Type B pancreatic cell (in vitro differentiated cells): ENCODE data around the gene CBL. TPM values are rescaled to one million over a fixed set of nuclear protein-coding genes. Genes with fewer than 3 reads are reported as not detected.

Experiments used
- DNase-seq: peaks from one replicate; pipeline ENCODE4 v3.0.0; 2021; ENCODE audit warnings: mixed read lengths; ENCODE audit not compliant: unreplicated experiment; ENCODE audit errors: extremely low spot score
- H3K27ac Mint-ChIP-seq: 2 replicates; pipeline ENCODE4 v1.8.0; 2021; ENCODE audit warnings: mild to moderate bottlenecking, mixed read lengths
- H3K27me3 Mint-ChIP-seq: 2 replicates; pipeline ENCODE4 v1.8.0; 2021; ENCODE audit warnings: mixed read lengths
- H3K36me3 Mint-ChIP-seq: 2 replicates; pipeline ENCODE4 v1.8.0; 2021; ENCODE audit warnings: mixed read lengths
- H3K4me1 Mint-ChIP-seq: one replicate; pipeline ENCODE4 v1.8.0; 2021; ENCODE audit warnings: mixed read lengths; ENCODE audit not compliant: unreplicated experiment
- H3K4me3 Mint-ChIP-seq: 2 replicates; pipeline ENCODE4 v1.8.0; 2021; ENCODE audit warnings: mild to moderate bottlenecking, mixed read lengths
- H3K9me3 Mint-ChIP-seq: 2 replicates; pipeline ENCODE4 v1.8.0; 2021; ENCODE audit warnings: mixed read lengths
- CTCF ChIP-seq: fragments of 200-600 bp; sonication (generic); conservative IDR thresholded peaks from 2 replicates; pipeline ENCODE4 v1.5.0; 2021; ENCODE audit warnings: antibody characterized with exemption, mild to moderate bottlenecking
- total RNA-seq: library from RNA; stranded (reverse); gene quantifications from 2 replicates; pipeline ENCODE4 v1.2.1, GENCODE V29; 2021; ENCODE audit warnings: low replicate concordance

The CBL gene
- total RNA-seq, 1 donor from 2014 or later, result 21.1 TPM

- peak within 1 kb of the TSS; percentile 73 for H3K4me3 Mint-ChIP-seq
- peaks cover 46% of the 10 kb centered on the region for H3K27me3 Mint-ChIP-seq
- DNase-seq, result no peak
- H3K9me3 Mint-ChIP-seq, result no peaks in the 10 kb centered on the region
- TF ChIP-seq CTCF, result no peak
- H3K36me3 Mint-ChIP-seq, result no peaks in the 10 kb centered on the region
- no peak within 1 kb of the TSS for H3K27ac Mint-ChIP-seq
- peaks cover 30% of the 10 kb centered on the region for H3K4me1 Mint-ChIP-seq
Observed at GRCh38 chr11:119340335-119341221, 134.4 kb downstream of the CBL start, which contains the start of gene C1QTNF5. Gene C1QTNF5, minus strand, starts transcription at chr11:119340883. Its CDS starts 486 bp downstream, at chr11:119340397.

DNA sequence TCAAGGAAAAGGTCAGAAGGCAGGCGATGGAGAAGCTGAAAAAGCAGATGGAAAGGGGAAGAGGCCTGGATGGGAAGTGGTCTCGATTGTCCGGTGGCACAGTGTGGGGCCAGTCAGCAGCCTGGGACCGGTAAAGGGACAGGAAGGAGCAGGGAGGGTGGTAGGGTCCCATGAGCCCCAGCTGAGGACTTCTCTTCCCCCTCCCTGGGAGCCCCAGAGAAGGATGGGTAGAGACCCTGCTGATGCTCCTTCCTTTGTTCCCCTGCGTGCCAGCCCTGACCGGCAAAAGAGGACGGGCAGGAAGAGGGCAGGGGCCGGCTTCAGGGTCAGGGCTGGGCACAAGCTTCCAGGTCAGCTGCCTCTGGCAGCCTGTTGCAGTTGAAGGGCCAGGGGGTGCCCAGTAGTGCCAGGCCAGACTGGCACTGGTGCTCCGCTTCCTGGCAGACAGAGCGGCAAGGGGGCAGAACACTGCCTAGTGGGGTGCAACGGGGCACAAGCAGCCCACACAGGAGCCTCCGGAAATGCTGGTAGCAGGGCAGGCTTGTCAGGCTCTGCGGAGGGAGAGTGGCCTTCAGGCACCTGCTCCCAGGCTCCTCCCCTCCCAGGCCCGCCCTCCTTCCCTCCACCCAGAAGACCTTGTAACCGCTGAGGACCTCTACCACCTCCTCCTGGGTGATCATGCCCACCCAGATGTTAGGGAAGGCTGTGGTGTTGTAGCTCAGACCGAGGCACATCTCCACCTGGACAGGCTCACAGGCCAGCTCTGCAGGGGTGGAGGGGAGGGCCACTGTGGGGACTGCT, 135.3 kb downstream of the CBL start:
- H3K27ac Mint-ChIP-seq, result no peak overlapping the region
- DNase-seq, result no peak
- TF ChIP-seq CTCF, result no peak
- H3K27me3 Mint-ChIP-seq, result peaks cover 46% of the 10 kb centered on the region
- H3K4me3 Mint-ChIP-seq, result peak overlapping the region; percentile 73
- no peaks in the 10 kb centered on the region for H3K9me3 Mint-ChIP-seq
- no peaks in the 10 kb centered on the region for H3K36me3 Mint-ChIP-seq
- H3K4me1 Mint-ChIP-seq, result peaks cover 22% of the 10 kb centered on the region

GRCh38 chr11:119342023-119342300, 135.8 kb downstream of the CBL start:
- DNase-seq, result no peak
- H3K9me3 Mint-ChIP-seq, result no peaks in the 10 kb centered on the region
- H3K27me3 Mint-ChIP-seq, result peaks cover 51% of the 10 kb centered on the region
- H3K27ac Mint-ChIP-seq, result no peak overlapping the region
- peaks cover 21% of the 10 kb centered on the region for H3K4me1 Mint-ChIP-seq
- H3K36me3 Mint-ChIP-seq, result no peaks in the 10 kb centered on the region
- TF ChIP-seq CTCF, result no peak
- H3K4me3 Mint-ChIP-seq, result no peak overlapping the region

GRCh38 chr11:119342362-119343130, 136.4 kb downstream of the CBL start:
- DNase-seq, result no peak
- no peaks in the 10 kb centered on the region for H3K9me3 Mint-ChIP-seq
- H3K27ac Mint-ChIP-seq, result no peak overlapping the region
- peaks cover 57% of the 10 kb centered on the region for H3K27me3 Mint-ChIP-seq
- H3K36me3 Mint-ChIP-seq, result no peaks in the 10 kb centered on the region
- TF ChIP-seq CTCF, result no peak
- peaks cover 16% of the 10 kb centered on the region for H3K4me1 Mint-ChIP-seq
- no peak overlapping the region for H3K4me3 Mint-ChIP-seq

- Mint-ChIP-seq H3K36me3 (no peaks in the 10 kb centered on the region), H3K9me3 (no peaks in the 10 kb centered on the region), H3K27ac (no peak overlapping the region), H3K4me3 (no peak overlapping the region), H3K4me1 (peaks cover 6% of the 10 kb centered on the region), H3K27me3 (peaks cover 62% of the 10 kb centered on the region)
- no peak for DNase-seq
- no peak for TF ChIP-seq CTCF
Observed at GRCh38 chr11:119343726-119344125, 137.6 kb downstream of the CBL start.
